ENCODE data around the gene PIK3AP1. TPM values are rescaled to one million over a fixed set of nuclear protein-coding genes. Genes with fewer than 3 reads are reported as not detected.
"Not testable (repeated sequence)": the region's sequence is repeated elsewhere in the genome, so short reads cannot be mapped to it uniquely, and the experiment has no call there.

Gene PIK3AP1
- total RNA-seq, 1 donor from 2014 or later: 68.2 TPM

DNA sequence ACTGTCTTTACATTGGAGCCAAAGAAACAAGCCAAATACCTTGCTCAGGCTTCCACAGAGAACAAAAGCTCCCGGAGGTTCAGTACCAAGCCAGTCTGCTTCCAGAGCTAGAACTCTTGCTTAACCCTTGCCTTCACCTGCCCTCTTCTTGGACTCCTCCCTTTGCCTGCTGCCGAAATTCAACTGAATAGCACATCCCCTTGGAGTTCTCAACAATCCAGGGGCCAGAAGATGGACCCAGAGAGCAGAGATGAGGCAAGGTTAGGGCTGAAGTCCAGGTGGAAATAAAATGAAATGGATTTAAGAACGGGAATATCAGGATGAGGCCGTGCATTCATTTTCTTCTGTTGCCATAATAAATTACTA is 876 bp upstream of the PIK3AP1 start:
- DNase-seq (ENCODE audit: low spot score): no peak

DNA sequence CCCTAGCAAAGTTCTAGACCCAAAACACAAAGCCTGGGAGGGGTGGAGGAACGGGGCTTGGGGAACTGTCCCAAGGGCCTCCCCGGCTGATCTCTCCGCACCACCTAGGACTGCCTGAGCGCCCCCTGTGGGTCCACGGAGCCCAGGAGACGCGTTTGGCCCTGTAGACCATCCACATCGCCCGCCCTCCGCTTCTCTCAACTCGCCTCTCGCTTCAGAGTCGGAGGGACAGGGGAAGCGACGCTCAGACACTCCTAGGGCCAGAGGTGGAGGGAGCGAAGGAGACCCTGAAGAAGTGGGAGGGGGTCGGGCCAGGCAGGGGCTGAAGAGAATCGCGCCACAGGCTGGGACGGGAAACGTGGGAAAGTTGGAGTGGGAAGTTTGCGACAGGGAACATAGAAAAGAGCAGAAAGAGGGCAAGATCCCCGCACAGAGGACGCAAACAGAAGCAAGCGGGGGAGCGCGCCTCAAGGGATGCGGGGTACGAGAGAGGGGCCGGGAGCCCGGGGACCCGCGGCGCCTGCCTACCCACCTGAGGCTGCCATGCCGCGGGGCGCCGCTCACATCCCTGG is 378 bp downstream of the PIK3AP1 start:
- DNase-seq (ENCODE audit: low spot score): peak; percentile 73

DNA sequence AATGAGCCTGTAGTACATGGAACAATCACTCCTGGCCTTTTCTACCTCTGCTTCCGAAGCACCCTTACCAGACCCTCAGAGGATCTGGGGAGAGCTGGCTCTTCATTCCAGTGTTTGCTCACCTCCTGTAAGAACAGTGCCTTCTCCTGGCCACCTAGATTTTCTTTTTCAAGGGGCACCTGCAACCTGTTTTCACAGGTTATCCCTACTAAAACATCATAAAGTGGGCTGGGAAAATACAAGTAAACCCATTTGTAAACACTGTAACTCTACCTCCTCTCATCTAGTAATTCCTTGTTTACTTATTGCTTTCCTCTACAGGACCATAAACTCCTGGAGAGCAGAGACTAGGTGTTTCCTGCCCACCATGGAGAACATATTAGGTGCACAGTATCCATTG is 1.1 kb downstream of the PIK3AP1 start:
- DNase-seq (ENCODE audit: low spot score): no peak

DNA sequence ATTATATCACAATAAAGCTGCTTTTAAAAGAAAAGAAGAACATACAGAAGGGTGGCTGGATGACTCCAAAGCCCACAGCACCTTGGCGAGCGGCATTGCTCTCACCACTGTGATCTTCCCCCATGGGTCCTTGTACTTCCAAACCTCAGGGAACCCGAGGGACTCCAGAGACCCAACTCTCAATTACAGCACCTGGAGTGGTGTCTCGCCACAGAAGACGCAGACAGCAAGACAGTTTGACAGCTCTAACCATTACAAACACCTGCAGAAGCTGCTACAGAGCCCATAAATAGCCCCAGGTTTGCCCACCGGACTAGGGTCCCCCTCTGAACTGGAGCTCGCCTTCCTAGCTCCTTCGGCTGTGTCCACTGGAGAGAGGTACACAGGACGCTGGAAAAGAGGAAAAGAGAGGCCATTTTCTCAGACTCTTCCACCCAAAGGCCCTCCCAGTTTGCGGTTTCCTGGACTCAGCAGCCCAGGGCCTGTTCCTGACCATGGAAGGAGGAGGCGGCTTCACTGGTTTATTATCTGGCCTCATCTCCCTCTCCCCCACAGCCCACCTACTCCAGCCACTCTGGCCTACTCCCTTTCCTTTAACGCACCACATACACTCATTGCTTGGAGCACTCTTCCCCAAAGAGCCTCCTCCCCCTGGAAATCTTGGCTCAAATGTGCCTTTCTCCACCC is 1.9 kb downstream of the PIK3AP1 start:
- no peak for DNase-seq (ENCODE audit: low spot score)

DNA sequence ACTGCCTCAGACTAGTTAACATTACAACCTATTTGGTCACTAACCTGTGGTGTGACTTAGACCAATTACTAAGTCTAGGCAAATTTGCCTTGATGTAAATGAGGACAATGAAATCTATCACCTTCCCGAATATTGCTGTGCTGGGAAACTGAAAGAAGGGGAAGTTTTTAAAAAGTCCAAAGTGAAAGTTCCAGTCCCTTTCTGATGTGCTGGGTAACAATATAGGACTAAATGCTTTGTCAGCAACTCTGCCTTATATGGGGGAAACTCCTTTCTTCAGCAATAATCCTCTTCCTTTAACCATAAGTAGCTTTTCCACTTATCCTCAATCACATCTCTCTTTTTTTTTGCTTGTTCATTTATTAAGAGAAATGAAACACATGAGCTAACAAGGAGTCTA is 3.9 kb downstream of the PIK3AP1 start:
- DNase-seq (ENCODE audit: low spot score): no peak

DNA sequence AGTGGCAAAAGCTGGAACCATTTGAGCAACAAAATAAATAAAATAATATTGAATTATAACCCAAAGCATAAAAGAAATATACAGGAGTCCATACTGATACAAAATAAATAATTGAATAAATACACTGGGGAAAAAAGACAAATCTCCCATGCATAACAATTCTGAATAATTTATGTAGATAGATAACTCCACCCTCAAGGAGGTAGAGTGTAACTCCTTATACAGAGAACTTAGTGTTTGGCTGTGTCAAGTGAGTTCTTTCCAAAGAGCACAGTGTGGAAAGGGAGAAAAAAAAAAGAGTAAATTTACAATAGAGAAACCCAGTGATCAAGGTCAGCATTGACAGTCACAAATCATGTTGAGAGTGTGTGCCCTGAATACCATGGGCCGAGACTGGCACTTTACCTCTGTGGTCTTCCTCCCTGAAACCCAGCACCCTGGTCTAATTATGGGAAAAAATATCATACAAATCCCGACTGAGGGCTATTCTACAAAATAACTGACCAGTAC is 5.5 kb downstream of the PIK3AP1 start:
- DNase-seq (ENCODE audit: low spot score): no peak

DNA sequence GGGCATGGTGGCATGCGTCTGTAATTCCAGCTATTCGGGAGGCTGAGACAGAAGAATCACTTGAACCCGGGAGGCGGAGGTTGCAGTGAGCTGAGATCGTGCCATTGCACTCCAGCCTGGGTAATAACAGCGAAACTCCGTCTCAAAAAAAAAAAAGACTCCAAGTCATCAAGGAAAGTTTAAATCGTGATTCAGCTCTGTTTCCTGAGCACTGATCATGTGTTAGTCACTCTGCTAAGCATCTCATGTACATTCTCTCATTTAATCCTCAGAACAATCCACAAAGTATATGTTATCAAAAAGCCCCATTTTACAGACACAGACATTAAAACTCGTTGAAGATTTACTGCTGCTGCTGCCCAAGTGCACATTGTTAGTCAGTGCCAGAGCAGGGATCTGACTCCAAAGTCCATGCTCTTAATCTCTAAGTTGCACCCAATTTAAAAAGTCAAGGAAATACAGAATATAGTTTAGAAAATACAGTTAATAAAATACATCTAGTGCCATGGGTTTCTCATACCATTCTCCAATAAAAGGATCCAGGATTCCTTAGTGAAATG is 6.2 kb downstream of the PIK3AP1 start:
- DNase-seq (ENCODE audit: low spot score): no peak

DNA sequence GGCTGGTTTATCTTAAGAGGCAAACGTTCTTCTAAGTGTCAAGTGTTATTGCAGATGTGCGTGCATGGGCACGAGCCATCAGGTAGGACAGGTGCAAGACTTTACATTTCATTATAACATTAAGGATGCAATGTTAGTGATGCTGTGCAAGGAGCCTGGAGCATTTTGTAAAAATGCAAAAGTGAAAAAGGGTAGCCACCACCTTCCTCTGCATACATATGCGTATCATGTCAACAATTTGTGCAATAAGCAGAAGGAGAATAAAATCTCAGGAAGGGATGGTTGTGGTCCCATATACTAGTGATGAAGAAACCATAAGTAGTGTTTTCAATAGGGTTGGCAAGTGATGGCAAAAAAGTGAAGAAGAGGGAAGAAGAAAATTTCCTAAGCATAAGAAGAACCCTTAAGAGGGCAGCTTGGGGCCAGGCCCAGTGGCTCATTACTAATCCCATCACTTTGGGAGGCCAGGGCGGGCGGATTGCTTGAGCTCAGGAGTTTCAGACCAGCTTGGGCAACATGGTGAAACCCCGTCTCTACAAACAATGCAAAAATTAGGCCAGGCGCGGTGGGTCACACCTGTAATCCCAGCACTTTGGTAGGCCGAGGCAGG is 7.5 kb downstream of the PIK3AP1 start:
- no peak for DNase-seq (ENCODE audit: low spot score)

DNA sequence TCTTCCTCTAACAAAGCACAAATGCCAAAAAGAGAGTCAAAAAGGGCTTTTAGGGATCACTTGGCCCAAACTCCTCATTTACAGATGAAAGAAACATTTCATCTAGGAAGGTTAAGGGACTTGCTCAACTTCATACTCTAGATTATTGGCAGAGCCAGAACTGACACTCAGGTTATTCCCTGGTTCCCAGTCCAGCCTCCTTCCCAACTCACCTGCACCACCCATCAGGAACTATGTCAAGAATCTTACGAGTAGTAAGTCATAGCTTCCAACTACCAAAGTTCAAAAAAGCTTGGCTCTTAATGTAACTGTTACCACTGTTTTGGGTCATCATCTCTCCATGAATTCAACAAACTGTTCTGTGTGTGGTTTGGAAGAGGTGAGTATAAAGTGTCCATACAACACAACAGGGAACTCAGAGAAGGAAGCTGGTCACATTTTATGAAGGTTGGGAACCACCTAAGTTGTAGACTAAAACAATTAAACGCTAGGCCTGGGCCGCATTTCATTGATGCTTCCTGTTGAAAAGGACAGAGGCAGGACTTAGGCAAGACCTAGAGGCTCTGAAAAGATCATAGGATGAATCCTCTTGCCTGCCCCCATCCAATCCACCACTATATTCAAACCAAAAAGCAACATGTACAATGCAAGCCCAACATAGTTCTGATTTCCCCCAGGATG is 9.1 kb downstream of the PIK3AP1 start:
- DNase-seq (ENCODE audit: low spot score): no peak

DNA sequence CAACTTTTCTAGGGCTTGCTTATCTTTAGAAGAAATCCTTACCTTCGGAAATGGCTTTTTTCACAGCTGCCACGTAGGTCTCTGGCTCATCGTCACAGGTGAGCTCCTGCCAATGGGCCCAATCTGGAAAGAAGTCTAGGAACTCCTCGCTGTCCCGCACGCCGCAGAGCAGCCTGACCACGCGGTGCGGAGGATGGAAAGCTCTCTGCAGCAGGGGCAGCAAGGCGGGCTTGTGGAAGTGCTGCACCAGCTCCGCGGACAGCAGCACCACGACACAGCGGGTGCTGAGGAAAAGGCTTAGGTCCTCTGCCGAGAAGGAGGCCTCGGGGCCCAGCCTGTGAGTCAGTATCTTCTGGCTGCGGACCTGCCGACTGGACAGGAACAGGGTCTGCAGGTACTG is 10.8 kb downstream of the PIK3AP1 start:
- no peak for DNase-seq (ENCODE audit: low spot score)

DNA sequence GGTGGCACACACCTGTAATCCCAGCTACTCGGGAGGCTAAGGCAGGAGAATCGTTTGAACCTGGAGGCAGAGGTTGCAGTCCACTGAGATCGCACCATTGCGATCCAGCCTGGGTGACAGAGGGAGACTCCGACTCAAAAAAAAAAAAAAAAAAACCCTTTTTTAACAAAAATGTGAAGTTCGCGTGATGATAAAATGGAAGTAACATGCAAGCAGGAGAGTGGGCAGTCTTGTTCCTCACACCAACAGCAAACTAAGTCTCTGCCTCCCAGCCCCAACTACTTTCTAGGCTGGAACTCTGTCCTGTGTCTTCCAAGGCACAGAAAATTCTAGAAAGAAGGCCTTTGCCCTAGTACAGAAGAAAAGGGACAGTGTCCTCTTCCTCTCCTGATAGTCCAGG is 11.3 kb downstream of the PIK3AP1 start:
- no peak for DNase-seq (ENCODE audit: low spot score)

DNA sequence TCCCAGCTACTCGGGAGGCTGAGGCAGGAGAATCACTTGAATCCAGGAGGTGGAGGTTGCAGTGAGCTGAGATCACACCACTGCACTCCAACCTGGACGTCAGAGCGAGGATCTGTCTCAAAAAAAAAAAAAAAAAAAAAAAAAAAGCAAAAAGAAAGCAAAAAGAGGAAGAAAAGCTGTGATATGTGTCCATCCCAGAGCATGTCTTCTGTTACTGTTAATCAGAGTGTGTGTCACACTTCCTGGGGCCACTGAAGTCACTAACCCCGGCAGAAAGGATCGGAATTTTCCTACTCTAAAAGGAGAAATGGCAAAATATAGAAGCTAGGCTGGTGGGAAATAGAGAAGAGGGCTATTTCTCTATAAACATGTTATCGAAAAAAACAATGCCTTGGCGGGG is 11.9 kb downstream of the PIK3AP1 start:
- no peak for DNase-seq (ENCODE audit: low spot score)

DNA sequence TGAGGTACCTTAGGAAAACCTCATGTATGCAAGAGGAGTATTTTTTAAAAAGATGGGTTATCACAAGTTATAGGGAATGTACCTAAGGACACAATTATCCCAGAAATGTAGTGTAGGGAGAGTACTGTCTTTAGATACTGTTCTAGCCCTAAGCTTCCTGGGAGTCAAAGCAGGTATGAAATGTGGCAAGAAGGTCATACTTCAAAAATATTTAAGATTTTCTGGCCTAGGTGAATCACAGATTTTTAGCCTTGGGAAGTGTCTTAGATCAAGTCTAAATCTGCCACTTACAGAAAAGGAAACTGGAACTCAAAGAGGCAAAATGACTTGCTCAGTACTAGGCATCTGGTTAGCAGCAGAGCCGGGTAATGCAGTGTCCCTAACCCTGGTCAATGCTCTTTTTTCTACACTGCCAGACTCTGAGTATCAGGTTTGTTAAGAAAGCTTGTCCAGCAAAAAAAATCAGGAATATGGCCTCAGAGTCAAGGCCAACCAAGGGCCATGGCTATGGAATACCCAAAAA is 13.9 kb downstream of the PIK3AP1 start:
- DNase-seq (ENCODE audit: low spot score): no peak

DNA sequence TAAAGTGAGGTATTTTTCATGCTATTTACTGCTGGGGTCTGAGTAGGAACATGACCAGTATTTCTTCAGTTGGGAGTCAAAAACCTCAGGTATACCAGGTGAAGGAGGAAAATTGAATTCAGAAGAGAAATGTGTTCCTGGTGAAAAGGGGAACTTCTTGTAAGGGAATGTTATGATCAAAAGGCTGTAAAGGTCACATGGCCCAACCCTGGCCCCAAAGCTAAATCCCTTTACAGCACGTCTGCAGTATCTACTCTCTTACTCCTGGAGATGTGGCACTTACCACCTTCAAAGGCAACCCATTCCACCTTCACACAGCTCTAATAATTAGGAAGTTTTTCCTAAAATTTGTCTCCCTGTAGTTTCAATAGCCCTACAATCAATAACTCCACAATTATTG is 15.2 kb downstream of the PIK3AP1 start:
- no peak for DNase-seq (ENCODE audit: low spot score)

DNA sequence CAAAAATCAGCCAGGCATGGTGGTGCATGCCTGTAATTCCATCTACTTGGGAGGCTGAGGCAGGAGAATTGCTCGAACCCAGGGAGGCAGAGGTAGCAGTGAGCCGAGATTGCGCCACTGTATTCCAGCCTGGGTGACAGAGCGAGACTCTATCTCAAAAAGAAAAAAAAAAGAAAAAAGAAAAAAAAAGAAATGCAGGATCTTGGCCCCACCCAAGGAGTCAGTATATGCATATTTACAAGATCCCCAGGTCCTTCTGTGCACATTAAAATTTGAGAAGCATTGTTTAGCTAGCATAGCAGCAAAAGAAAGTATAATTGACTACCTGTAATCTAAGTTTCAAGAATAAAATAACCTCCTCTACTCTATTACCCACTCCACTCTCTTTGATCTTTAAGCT is 15.8 kb downstream of the PIK3AP1 start:
- DNase-seq (ENCODE audit: low spot score): no peak

DNA sequence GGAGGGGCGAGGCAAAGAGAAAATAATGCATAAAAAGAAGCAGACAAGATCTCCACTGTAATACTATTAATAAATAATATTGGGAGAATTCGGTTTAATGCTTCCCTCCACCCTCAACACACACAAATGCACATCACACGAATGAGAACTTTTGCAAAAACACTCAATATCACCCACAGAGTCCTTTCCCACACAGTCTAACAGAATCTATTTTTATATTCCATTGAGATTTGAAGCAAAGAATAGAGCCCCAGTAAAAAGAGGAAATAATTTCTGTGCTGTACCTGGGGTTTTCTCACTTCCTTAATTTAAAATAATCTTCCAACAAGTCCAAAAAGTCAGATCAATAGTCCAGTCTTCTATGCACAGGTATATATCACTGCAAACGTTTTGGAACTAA is 17.0 kb downstream of the PIK3AP1 start:
- DNase-seq (ENCODE audit: low spot score): no peak

DNA sequence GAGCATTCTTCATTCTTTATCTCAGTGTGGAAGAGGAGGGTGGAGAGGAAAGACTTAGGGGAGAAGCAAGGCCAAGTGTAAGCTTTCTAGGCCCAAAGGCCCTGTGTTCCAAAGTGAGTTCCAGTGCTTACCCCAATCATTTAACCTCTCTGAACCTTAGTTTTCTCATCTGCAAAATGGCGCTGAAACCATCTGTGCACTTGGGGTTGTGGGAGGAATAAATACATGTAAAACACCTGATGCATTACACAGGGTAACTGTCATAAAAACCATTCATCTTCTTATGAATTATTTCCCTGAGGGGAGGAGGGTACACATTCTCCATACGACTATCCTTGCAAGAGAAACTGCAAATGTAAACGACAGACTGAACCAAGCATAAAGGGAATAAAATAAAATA is 19.0 kb downstream of the PIK3AP1 start:
- no peak for DNase-seq (ENCODE audit: low spot score)

DNA sequence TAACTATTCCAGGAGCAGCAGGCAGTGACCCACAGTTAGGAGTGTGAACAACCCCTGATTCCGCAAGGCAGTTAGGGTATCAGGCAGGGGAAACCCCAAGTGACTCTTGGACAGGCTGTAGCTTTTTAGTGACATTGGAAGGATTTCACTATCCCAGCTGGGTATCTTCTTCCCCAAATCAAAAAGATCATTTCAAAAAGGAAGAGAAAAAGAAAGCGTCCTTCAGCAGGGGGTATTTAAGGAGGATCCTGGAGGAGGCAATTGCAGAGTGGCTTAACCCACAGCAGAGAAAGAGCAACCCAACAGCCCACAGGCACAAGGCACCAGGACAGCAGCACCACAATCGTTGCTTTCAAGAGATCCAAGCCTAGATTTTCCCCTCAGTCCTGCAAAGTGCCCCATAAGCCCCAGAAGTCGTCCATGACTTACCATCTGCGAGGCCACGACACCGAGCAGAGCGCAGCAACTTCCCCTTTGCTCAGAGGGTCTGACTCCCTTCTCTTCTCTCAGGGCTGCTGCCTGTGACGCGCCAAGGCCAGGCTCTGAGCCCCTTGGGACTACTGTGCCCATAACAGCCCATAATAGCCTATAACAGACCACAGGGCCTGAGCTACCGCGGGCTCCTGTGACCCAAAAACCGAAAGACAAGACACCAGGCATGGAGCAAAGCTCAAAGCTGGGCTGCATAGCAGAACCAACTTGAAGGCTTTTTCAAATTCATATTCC is 19.8 kb downstream of the PIK3AP1 start:
- no peak for DNase-seq (ENCODE audit: low spot score)

DNA sequence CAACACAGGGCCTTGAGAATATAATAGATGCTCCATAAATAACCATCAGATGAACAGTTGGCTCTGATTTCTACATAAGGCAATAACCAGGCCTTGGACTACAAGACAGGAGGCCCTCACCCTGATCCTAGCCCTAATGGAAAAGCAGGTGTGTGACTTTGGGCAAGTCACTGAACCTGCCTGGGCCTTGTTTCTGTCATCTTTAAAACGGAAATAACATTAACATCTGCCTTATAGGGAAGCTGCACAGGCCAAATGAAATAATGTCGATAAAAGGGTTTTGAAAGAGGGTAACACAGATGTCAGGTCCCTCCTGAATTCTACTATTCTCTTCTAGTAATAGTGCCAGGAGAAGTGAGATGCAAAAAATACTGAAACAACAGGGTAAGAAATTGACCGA is 20.7 kb downstream of the PIK3AP1 start:
- no peak for DNase-seq (ENCODE audit: low spot score)

DNA sequence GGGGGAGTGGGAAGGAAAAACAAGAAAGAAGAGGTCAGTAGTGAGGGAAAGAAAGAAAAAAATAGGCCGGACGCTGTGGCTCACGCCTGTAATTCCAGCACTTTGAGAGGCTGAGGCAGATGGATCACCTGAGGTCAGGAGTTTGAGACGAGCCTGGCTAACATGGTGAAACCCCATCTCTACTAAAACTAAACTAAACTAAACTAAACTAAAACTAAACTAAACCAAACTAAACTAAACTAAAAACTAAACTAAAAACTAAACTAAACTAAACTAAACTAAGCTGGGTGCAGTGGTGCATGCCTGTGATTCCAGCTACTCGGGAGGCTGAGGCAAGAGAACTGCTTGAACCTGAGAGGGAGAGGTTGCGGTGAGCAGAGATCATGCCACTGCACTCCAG is 22.0 kb downstream of the PIK3AP1 start:
- not testable (repeated sequence) for DNase-seq (ENCODE audit: low spot score)

DNA sequence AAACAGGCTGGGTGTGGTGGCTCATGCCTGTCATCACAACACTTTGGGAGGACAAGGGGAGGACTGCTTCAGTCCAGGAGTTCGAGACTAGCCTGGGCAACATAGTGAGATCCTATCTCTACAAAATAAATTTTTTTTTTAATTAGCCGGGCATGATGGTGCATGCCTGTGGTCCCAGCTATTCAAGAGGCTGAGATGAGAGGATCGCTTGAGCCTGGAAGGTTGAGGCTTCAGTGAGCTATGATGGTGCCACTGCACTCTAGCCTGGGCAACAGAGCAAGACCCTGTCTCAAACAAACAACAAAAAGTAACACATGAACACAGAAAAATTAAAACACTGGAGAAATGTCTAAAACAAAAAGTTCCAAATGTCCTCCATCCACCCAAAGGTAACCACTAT is 22.9 kb downstream of the PIK3AP1 start:
- no peak for DNase-seq (ENCODE audit: low spot score)

Measured in mucosa of gallbladder (tissue), 1 donor.